ENCODE results near the gene TLR8. TPM values are rescaled to one million over a fixed set of nuclear protein-coding genes. Genes with fewer than 3 reads are reported as not detected.

The TLR8 gene
- total and polyA plus RNA-seq, 2 of the 13 experiments (the other 11 are each of a cell fraction or from before 2014, with no cell fraction given) = not detected

DNA sequence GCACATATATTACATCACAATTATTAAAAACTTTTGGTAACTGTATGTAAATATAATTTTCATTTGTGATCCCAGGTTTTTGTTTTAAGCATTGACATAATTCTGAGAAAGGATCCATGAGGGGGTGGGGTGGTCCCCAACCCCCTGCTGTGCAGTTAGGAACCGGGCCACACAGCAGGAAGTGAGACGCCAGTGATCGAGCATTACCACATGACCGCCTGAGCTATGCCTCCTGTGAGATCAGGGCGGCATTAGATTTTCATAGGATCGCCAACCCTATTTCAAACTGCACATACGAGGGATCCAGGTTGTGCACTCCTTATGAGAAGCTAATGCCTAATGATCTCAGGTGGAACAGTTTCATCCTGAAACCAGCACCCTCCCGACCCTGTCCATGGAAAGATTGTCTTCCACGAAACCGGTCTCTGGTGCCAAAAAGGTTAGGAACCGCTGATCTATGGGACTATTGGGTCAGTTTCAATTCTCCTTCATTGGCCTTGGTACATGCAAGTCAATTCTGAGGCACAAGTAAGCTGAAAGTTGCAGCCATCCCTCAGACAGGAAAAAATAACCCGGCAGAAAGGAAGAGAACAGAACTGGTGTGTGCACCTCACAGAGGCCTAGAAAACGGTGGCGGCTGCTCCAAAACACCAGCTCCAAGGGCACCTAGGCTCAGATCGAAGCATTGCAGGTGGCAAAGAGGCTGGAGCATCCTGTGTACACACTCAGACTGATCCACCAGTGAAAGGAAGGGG lies 61.5 kb downstream of the TLR8 start:
- Histone ChIP-seq H3K9me3 (ENCODE audit: low read length) (no peaks in the 10 kb centered on the region), H2AFZ (ENCODE audit: low read length) (no peak overlapping the region), H3K4me1 (ENCODE audit: insufficient read depth, low read length) (no peaks in the 10 kb centered on the region), H4K20me1 (ENCODE audit: insufficient read depth, low read length) (no peaks in the 10 kb centered on the region), H3K79me2 (ENCODE audit: insufficient read depth, low read length) (no peaks in the 10 kb centered on the region), H3K27ac (ENCODE audit: extremely low read length, insufficient read depth, low read length) (no peak overlapping the region), H3K4me2 (ENCODE audit: low read depth, low read length) (no peak overlapping the region), H3K4me3 (replicated peaks in 1 of 3; ENCODE audit: insufficient read depth in 1 of 3, low read depth in 2 of 3, low read length in 3 of 3) (no peak overlapping the region), H3K9ac (ENCODE audit: insufficient read depth, low read depth, low read length) (no peak overlapping the region), H3K27me3 (ENCODE audit: control insufficient read depth in 1 of 2, insufficient read depth in 2 of 2, low read length in 2 of 2) (no peaks in the 10 kb centered on the region; a peak in 1 of 5 replicates), H3K36me3 (replicated peaks in 1 of 2; ENCODE audit: control insufficient read depth in 1 of 2, insufficient read depth in 2 of 2, low read length in 2 of 2) (no peaks in the 10 kb centered on the region)
- no TSS peak for BruUV-seq (replicated peaks)
- intact Hi-C loops (cut with micrococcal nuclease; ENCODE audit: unreplicated experiment) = no loop called here
- 66% methylated on average over 8 of the region's 15 CpGs for WGBS (ENCODE audit: low lambda C conversion rate)
- no peak for DNase-seq (ENCODE audit: low spot score)
- no peak for ATAC-seq
- FAIRE-seq = no peak
- ChIA-PET CTCF (ENCODE audit: low intra/inter-chr PET ratio, low total read pairs) (no interaction called here), POLR2A (no interaction called here)
- no peak for TF ChIP-seq ZFP82 (CRISPR knock-in tag; IDR thresholded peaks at IDR 0.05; ENCODE audit: borderline replicate concordance)
- TF ChIP-seq NFATC3 (CRISPR knock-in tag; IDR thresholded peaks at IDR 0.05) = no peak
- TF ChIP-seq, protein P1, sequence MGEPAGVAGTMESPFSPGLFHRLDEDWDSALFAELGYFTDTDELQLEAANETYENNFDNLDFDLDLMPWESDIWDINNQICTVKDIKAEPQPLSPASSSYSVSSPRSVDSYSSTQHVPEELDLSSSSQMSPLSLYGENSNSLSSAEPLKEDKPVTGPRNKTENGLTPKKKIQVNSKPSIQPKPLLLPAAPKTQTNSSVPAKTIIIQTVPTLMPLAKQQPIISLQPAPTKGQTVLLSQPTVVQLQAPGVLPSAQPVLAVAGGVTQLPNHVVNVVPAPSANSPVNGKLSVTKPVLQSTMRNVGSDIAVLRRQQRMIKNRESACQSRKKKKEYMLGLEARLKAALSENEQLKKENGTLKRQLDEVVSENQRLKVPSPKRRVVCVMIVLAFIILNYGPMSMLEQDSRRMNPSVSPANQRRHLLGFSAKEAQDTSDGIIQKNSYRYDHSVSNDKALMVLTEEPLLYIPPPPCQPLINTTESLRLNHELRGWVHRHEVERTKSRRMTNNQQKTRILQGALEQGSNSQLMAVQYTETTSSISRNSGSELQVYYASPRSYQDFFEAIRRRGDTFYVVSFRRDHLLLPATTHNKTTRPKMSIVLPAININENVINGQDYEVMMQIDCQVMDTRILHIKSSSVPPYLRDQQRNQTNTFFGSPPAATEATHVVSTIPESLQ (CRISPR knock-in tag; conservative IDR thresholded peaks at IDR 0.05) = no peak
- TF ChIP-seq ZNF251 (CRISPR knock-in tag; IDR thresholded peaks at IDR 0.05) = no peak
- TF ChIP-seq, protein P2, sequence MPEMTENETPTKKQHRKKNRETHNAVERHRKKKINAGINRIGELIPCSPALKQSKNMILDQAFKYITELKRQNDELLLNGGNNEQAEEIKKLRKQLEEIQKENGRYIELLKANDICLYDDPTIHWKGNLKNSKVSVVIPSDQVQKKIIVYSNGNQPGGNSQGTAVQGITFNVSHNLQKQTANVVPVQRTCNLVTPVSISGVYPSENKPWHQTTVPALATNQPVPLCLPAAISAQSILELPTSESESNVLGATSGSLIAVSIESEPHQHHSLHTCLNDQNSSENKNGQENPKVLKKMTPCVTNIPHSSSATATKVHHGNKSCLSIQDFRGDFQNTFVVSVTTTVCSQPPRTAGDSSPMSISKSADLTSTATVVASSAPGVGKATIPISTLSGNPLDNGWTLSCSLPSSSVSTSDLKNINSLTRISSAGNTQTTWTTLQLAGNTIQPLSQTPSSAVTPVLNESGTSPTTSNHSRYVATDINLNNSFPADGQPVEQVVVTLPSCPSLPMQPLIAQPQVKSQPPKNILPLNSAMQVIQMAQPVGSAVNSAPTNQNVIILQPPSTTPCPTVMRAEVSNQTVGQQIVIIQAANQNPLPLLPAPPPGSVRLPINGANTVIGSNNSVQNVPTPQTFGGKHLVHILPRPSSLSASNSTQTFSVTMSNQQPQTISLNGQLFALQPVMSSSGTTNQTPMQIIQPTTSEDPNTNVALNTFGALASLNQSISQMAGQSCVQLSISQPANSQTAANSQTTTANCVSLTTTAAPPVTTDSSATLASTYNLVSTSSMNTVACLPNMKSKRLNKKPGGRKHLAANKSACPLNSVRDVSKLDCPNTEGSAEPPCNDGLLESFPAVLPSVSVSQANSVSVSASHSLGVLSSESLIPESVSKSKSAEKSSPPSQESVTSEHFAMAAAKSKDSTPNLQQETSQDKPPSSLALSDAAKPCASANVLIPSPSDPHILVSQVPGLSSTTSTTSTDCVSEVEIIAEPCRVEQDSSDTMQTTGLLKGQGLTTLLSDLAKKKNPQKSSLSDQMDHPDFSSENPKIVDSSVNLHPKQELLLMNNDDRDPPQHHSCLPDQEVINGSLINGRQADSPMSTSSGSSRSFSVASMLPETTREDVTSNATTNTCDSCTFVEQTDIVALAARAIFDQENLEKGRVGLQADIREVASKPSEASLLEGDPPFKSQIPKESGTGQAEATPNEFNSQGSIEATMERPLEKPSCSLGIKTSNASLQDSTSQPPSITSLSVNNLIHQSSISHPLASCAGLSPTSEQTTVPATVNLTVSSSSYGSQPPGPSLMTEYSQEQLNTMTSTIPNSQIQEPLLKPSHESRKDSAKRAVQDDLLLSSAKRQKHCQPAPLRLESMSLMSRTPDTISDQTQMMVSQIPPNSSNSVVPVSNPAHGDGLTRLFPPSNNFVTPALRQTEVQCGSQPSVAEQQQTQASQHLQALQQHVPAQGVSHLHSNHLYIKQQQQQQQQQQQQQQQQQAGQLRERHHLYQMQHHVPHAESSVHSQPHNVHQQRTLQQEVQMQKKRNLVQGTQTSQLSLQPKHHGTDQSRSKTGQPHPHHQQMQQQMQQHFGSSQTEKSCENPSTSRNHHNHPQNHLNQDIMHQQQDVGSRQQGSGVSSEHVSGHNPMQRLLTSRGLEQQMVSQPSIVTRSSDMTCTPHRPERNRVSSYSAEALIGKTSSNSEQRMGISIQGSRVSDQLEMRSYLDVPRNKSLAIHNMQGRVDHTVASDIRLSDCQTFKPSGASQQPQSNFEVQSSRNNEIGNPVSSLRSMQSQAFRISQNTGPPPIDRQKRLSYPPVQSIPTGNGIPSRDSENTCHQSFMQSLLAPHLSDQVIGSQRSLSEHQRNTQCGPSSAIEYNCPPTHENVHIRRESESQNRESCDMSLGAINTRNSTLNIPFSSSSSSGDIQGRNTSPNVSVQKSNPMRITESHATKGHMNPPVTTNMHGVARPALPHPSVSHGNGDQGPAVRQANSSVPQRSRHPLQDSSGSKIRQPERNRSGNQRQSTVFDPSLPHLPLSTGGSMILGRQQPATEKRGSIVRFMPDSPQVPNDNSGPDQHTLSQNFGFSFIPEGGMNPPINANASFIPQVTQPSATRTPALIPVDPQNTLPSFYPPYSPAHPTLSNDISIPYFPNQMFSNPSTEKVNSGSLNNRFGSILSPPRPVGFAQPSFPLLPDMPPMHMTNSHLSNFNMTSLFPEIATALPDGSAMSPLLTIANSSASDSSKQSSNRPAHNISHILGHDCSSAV (CRISPR knock-in tag; IDR thresholded peaks at IDR 0.05; ENCODE audit: borderline replicate concordance) = no peak
- no peak for TF ChIP-seq FOSL1 (CRISPR knock-in tag; IDR thresholded peaks at IDR 0.05; ENCODE audit: borderline replicate concordance)
- no peak for TF ChIP-seq ZNF776 (CRISPR knock-in tag; IDR thresholded peaks at IDR 0.05)
- in situ Hi-C loops (cut with HindIII; ENCODE audit: extremely low pct_ligation_motif_present, low pct_unique_long_range_greater_than_20kb) = no loop called here

Measured in HepG2 (cell line).